Right lung (tissue), 5 donors: ENCODE results near the gene TMED3. TPM values are rescaled to one million over a fixed set of nuclear protein-coding genes. Genes with fewer than 3 reads are reported as not detected.
"Not testable (repeated sequence)": the region's sequence is repeated elsewhere in the genome, so short reads cannot be mapped to it uniquely, and the experiment has no call there.

Experiments
- DNase-seq, 2 donors: peaks; one replicate each; pipeline ENCODE4 v3.0.0-alpha.2; 2013
- polyA plus RNA-seq, 5 donors: library from polyadenylated mRNA; unstranded; fragments of 120-200 nt; gene quantifications; one replicate each; pipeline versions ENCODE4 v1.2.1 to v1.2.3, GENCODE V29; 2013; ENCODE audit warnings: inconsistent platforms in 1 of 5, low replicate concordance in 1 of 5; ENCODE audit not compliant: insufficient read length in 5 of 5, insufficient read depth in 1 of 5

TMED3 gene
- polyA plus RNA-seq, 5 donors, result 50.2 to 69.0 (median 58.9) TPM

GRCh38 chr15:79314811-79315210 is 3.9 kb downstream of the TMED3 start:
- DNase-seq, result no peak

DNA sequence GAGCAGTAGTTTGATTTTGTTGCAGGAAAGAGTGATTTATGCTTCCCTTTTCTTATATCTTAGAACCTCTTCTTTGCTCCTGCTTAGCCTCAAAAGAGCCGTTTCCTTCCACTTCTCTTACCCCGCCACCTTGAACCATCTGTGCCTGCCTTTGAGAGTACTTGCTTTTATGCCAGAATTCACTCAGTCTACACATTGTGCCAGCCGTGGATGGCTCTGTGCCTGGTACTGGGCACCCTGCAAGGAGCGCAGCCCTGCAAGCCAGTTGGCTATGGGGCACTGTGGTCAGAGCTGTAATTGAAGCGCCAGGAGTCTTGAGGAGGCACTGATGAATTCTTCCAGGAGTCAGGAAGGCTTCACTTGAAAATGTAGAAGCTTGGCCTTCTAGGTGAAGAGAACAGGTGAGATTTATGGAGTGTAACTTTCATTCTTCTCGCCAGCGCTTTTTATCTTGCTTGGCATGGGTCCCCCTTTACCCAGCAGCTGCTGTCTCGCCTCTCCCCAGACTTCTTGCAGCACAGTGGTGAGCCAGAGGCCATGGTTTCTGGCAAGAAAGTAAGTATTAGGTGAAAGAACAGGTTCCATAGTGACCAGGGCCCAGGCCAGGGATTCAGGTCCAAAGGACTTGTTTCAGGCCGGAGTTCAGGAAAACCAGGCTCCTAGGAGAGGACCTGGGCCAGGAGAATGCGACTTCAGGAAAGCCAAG is 4.9 kb downstream of the TMED3 start:
- DNase-seq, result no peak

GRCh38 chr15:79316864-79317263 is 6.0 kb downstream of the TMED3 start:
- no peak for DNase-seq

GRCh38 chr15:79319973-79320372 is 9.1 kb downstream of the TMED3 start:
- not testable (repeated sequence) for DNase-seq

GRCh38 chr15:79321876-79322275 is 11.0 kb downstream of the TMED3 start:
- no peak for DNase-seq

GRCh38 chr15:79322306-79322705 is 11.4 kb downstream of the TMED3 start:
- DNase-seq, result no peak

DNA sequence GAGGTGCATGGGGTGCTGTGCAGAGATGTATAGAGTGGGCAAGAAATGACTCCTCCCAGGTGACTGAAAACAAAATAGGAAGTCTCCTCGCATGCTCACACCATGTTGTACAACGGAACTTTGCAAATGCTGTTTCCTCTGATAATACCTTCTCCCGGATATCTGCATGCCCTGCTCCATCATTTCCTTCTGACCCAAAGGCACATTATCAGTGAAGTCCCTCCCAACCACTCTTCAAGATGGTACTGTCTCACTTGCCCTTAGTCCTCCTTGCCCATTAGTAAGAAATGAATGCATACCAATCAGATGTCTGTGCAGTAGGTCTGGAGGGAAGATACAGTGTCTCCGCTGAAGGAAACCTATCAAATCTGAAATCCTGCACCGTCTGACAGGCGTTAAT is 12.0 kb downstream of the TMED3 start:
- no peak for DNase-seq

GRCh38 chr15:79329171-79329611 is 18.3 kb downstream of the TMED3 start:
- DNase-seq, result no peak

GRCh38 chr15:79332824-79333510 is 22.1 kb downstream of the TMED3 start:
- DNase-seq, result no peak

- DNase-seq, result no peak
These were observed 26.7 kb downstream of the TMED3 start for GRCh38 chr15:79337591-79337990.

- peak; percentile 11 to 27 for DNase-seq
These were observed 28.8 kb downstream of the TMED3 start for GRCh38 chr15:79339588-79340314.

DNA sequence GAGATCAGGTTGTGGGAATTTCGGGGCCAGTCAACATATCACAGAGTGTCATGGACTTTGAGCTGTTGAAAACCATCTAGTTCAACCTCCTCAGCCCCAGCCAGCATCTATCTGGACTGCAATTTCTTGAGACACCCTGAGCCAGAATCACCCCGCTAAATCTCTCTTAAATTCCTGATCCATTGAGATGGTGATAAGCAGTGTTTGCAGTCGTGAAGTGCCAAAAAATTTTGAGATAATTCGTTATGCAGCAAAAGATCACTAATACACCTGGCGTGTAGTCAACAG is 29.3 kb downstream of the TMED3 start:
- DNase-seq, result no peak

GRCh38 chr15:79341396-79341795 is 30.5 kb downstream of the TMED3 start:
- no peak for DNase-seq

- DNase-seq, result no peak
These were observed 38.6 kb downstream of the TMED3 start for GRCh38 chr15:79349525-79349924.

DNA sequence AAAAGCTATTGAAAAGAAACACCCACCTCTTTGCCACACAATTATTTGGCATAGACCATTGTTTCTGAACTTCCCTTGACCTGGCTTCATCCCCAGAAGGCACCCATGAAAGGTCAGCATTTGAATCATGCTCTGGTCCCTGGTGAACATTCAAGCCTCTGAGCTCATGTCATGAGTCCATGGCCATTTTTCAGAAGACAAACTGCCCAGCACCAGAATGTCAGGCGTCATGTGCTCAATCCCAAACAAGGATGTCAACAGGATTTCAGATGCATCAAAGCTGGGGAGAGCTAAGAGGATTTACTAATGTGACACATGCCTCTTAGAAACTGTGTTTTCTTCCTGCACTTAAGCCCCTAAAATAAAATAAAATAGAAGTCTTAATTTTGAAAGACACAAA is 41.3 kb downstream of the TMED3 start:
- no peak for DNase-seq

GRCh38 chr15:79357566-79357965 is 46.7 kb downstream of the TMED3 start:
- no peak for DNase-seq

- DNase-seq, result no peak
These were observed 47.2 kb downstream of the TMED3 start for GRCh38 chr15:79358069-79358468.

DNA sequence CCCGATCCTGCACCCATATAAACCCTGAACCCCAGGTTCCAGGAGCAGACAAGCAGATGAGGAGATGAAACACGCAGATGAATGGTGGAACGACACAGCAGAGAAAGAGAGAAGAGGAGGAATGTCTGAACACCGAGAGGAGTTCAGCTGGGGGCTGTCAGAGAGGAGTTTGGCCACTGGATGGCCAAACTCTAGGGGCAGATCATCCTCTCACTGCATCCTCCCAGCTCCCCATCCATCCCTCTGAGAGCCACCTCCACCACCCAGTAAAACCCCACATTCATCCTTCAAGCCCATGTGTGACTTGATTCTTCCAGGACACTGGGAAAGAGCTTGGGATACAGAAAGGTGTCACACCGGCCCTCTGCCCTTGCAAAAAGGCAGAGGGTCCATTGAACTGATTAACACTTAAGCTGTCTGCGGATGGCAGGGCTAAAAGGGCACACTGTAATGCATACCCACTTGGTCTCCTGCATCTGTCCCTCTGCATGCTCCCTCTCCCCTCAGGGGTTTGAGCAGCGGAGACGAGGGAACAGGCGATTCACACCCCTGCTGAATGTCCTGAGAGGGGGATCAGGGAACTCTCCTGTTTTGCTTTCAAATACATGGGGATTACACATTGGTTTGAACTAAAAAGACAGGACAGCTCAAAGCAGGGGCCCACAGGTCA is 53.8 kb downstream of the TMED3 start:
- DNase-seq, result no peak

GRCh38 chr15:79365765-79366164 is 54.9 kb downstream of the TMED3 start:
- no peak for DNase-seq

DNA sequence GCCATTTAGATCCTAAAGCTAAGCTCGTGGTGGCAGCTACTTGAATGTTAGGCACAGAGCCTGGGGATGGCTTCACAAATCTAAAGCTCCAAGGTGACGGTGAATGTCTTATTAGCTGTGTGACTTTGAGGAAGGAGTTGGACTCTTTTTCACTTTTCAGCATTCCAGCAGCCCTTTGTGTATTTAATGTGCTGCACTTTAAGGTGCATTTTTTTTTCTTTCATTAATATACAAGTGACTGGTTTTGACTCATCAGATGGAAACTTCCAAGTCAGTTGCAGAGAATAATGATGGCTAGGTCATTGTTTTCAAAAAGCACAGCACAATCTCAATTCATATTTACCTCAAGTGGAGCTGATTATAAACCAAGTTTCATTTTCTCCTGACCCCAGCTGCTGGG is 55.8 kb downstream of the TMED3 start:
- DNase-seq, result no peak

DNA sequence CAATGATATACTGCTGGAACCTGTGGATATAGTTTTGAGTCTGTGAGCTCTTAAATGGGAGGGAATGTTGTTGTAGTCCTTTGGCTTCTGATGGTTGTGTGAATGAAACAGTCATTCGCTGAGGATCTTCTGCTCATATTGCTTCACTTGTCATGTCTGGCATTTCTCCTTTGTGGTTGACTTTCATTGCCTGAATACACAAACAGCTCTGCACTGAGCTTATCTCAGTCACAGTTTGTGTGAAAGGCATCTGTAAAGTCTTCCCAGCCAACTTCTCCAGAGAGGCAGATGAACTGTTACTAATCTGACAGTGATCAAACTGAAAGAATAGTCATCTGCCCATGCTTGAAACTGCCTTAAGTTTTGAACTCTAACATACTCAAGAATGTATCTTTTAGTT is 59.8 kb downstream of the TMED3 start:
- no peak for DNase-seq

DNA sequence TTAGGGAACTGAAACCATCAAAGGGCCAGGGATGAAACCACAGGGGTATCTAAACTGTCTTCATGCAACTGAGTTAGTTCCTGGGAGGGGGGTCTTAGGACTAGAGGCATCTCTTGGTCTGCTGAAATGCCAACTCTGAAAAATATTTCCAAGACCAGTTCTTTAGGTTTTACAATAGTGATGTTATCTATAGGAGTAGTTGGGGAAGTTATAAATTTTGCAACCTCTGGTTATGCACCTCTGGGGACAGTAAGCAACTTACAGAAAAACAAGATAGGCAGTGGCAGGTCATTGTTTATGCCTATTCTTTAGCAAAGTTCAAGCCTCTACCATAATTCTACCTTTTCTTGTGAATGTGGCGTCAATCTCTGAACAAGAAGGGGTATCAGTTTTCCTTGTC is 60.7 kb downstream of the TMED3 start:
- DNase-seq, result no peak

- DNase-seq, result no peak
These were observed 61.5 kb downstream of the TMED3 start for GRCh38 chr15:79372428-79372827.
